IPS-18c (cell line): Measurements from ENCODE around the gene CEP112.

Experiments used
- H3K4me3 ChIP-seq: 2 replicates; pipeline ENCODE4 v1.7.0; 2013; ENCODE audit warnings: low read depth, mild to moderate bottlenecking, low read length, moderate library complexity; ENCODE audit not compliant: insufficient read depth
- H3K9me3 ChIP-seq: one replicate; pipeline ENCODE4 v1.6.1; 2013; ENCODE audit warnings: mild to moderate bottlenecking, low read length, moderate library complexity; ENCODE audit not compliant: control insufficient read depth, insufficient read depth

CEP112 gene

DNA sequence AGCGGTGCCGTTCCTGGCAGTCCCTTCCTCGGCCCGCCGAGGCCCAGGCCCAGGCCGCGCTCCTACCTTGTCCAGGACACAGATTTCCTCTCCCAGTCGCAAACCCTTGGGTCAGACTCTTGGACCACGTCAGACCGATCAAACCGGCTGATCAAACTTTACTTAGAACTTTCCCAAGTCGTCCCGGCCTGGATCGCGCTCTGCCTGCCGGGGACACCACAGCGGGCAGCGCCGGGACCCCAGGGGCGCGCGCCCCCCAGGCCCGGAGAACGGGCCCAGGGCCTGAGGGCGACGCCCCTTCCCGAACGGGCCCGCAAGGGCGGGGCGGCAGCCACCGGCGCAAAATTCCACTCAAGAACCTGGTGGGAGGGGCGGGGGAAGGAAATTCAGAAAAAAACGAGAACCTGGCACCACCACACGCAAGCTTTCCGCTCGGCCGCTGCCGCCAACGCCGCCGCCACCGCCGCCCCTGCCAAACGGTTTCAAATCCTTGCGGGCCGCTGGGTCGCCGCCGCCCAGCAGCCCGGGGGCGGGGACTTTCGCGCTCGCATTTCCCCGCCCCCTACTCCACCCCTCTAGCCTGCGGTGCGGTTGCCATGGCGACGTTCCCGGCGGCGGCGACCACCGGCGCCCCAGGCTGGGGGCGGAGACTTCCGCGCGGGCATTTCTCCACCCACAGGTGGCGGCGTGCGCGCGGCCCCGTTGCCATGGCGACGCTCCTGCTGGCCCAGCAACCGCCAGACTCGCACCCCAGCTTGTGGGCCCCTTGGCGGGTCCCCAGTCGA lies at the start of gene CEP112:
CEP112 (minus strand) TSS at position 541 of the 785 bp plus-strand sequence.
- no peaks in the 10 kb centered on the region for H3K9me3 ChIP-seq
- H3K4me3 ChIP-seq, result peak within 1 kb of the TSS; percentile 85

DNA sequence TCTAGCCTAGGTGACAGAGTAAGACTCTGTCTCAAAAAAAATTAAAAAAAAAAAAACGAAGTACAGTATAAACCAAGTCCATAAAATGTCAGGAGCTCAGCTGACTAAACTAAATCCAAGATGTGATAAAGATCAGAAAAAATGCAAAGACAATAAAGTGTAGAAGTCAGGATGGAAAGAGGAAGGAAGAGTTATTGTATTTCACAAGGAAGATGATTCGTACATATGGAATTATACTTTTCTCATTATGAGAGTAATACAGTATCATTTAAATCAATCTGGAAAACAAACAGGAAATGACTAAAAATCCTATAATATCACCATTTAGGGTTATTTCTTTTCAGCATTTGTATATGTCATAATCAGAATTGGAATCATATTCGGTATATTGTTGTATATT lies 48.7 kb upstream of the CEP112 start:
- no peak overlapping the region for H3K4me3 ChIP-seq
- no peaks in the 10 kb centered on the region for H3K9me3 ChIP-seq

DNA sequence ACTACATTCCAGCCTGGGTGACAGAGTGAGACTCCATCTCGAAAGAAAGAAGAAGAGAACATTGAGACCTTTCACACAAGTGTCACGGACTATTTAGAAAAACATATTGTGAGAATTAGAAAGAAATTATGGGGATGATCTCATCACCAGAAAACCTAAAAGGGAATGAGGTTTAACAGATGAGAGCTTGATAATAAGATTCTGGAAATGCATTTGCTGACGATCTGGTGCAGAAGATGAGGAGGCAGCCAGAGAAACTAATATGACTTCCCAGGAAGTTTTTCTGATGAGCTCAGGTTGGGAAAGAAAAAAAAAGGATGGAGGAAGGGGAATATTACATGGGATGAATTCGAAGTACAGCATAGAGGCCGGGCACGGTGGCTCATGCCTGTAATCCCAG lies 48.1 kb upstream of the CEP112 start:
- Histone ChIP-seq H3K9me3 (no peaks in the 10 kb centered on the region), H3K4me3 (no peak overlapping the region)

DNA sequence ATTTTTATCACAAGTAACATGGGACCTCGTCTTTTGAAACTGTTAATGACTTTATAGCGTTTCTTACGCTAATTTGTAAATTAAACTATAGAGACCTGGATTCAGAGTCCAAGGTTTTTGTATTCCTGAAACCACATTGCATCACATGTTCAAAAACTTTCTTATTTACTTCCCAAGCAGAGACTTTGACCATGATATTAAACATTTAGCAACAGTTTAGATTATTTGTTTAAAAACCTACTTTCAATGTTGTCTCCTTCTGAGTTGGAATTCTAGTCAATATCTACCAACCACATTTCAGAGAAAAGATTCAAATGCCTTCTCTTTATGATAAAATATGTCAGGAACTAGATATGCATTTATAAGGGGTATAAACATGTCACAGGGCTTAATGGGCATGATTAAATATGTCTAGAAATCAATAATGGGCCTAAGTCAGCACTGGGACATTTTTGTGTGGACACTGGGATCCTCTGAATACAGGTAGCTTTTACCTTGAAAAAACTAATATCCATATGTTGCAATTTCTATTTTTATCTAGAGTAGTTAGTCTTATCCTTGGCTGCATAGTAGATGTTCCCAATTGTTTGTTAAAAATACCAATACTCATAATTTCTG lies 43.6 kb upstream of the CEP112 start:
- H3K9me3 ChIP-seq, result no peaks in the 10 kb centered on the region
- no peak overlapping the region for H3K4me3 ChIP-seq

DNA sequence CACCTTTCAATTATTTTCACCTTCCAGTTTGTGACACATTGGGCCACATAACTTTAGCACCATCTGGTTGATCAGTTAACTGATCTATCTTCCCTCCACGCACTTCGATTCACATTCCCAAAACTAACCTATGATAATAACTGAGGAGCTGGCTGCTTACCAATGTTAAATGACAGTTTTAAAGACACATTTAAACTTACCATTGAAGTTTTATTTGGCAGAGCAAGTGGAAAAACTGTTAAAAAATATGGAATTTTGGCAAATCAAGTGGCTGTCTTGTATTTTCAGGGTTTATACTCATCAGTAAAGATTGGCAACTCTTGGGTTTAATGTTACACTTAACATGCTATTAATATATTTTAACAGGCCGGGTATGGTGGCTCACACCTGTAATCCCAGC lies 42.7 kb upstream of the CEP112 start:
- no peak overlapping the region for H3K4me3 ChIP-seq
- no peaks in the 10 kb centered on the region for H3K9me3 ChIP-seq

DNA sequence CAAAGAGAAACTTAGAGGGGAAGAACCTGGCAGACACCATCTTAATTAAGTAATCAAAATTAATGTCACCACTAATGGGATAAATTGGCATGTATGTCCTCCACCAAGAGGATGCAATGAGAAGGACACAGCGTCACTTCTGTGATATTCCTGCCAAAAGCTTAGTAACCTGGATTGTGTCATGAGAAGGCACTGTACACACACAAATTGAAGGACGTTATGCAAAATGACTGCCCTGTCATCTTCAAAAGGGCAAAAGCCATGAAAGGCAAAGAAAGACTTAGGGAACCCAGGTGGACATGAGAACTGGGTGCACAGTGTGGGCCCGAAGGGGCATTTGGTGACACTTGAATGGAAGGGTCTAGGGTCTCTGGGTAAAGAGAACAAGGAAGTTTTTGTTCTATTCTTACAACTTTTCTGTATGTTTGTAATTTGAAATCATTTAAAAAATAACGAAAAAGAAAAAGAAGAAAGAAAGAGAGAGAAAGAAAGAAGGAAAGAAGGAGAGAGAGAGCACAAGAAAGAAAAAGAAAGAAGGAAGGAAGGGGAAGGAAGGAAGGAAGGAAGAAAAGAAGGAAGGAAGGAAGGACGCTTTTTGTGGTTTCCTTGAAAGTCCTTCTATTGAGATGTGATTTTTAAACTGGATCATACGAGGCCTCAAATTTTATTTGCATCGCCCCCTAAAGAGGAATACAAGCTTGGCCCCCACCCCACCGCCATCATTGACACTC lies 41.3 kb upstream of the CEP112 start:
- Histone ChIP-seq H3K9me3 (no peaks in the 10 kb centered on the region), H3K4me3 (no peak overlapping the region)

DNA sequence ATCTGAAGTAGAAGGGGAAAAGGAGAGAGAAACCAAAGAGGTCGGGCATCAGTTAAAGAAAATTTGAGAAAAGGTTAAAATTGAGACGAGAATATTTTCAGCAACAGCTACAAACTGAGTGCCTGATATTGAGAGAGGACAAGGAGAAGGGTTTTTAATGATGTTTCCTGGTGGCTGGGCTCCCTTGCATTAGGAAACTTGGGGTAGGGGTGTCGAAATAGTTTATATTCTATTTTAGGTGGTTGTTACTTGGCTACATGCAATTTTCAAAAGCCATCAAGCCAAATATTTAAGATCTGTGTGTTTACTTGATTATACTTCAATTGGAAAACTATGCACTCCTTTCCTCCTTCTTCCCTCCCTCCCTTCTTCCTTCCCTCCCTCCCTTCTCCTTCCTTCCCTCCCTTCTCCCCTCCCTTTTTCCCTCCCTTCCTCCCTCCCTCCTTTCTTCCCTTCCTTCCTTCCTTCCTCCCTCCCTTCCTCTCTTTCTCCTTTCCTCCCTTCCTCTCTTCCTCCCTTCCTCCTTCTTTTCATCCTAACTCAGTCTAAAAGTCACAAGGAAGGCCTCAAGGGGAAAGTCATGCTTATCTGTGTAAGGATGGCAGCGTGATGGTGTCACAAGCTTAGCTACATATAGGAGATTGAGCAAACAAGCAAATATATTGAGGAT lies 39.1 kb upstream of the CEP112 start:
- Histone ChIP-seq H3K4me3 (no peak overlapping the region), H3K9me3 (no peaks in the 10 kb centered on the region)

DNA sequence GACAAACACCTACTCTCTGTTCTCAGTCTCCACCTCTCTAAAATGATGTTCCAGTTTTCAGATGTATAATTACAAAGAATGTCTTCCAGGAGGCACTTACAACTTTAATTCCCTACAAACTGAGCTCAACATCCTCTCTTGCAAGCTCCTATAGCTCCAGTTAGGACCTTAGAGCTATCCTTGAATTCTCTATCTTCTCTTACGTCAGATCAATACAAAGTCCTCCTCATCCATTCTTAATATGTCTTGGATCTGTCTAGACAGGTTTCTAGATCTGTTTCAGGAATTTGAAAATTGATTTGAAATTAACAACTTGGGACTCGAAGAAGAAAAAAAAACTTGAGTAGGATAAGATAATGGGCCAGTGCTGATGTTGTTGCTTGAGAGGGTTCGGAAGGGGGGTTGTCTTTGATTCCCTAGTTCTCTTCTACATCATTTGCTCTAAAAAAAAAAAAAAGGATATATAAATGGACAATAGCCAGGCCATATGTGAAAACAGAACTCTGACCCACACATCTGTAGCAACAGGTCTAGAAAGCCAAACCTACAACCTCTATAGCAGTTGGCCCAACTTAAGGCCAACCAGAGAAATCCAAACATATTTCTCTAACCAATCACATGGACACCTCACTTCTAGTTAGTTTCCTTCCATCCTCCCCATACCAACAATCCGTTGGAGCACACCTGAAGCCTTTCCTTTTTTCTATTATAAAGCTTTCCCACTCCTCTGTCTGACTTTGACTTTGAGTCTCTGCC lies 38.0 kb upstream of the CEP112 start:
- H3K4me3 ChIP-seq, result no peak overlapping the region
- no peaks in the 10 kb centered on the region for H3K9me3 ChIP-seq

DNA sequence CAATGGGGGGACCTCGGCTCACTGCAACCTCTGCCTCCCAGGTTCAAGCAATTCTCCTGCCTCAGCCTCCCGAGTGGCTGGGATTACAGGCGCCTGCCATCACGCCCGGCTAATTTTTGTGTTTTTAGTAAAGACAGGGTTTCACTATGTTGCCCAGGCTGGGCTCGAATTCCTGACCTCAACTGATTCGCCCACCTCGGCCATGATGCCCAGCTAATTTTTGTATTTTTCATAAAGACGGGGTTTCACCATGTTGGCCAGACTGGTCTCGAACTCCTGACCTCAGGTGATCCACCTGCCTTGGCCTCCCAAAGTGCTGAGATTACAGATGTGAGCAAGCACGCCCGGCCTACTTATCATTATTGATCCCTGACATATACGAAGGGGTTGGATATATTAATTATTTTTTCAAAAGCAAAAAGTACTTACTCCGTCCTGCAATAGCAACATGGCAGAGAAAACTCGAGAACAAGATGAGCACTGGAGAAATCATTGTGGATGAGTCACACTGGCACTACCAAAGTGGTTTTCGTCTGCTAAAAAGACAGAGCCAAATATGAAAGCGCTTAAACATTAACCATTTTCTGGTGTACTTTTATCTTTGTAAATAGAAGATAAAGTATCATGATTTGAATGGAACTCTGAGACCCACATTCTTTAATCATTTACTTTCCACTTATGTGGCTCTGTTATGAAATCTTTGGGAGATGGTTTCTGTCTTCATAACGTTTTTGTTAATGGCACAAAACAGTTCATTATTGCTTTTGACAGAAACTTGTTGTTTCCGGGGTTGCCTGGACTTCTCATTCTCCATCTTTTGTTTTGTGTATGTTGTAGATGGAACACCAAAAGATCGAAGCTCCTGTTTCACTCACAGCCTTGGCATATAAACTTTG lies 37.2 kb upstream of the CEP112 start, which contains the start of gene APOH:
APOH (minus strand) TSS at position 529 of the 896 bp plus-strand sequence; CDS start at position 493, 36 bp downstream.
- Histone ChIP-seq H3K9me3 (no peaks in the 10 kb centered on the region), H3K4me3 (no peak within 1 kb of the TSS)

DNA sequence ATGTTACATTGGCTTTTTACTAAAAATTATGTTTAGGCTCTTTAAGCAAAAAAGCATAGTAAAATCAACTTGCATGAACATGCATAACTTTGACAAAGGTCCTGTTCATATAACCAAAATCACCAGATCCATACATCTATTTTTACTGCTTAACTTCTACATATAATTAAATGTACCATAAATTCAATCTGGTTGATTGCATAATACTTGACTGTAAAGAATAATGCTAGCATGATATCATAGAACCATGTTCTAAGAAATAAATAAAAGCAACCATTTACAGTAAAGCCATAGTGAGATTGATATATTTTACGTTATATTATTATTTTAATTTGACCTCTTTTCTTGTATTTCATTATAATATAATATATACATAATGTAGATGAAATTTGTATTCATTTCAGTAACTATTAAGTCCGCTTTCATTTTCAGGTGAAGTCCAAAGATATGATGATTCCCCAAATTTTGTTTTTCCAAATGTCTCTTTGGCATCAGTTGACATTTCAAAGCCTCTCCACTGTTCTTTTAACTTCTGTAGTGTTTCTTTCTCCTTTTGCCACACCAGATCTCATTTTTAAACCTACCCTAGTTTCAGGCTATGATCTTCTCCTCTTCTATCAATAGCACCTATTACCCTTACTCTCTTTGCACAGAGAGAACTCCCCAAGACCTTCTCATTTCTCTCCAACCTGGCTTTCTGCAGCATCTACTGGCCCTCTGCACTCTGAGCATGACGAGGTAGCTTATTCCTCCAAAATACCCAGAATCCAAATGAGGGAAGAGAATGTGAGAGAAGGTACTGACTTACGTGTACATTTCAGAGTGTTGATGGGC lies 35.5 kb upstream of the CEP112 start:
- no peak overlapping the region for H3K4me3 ChIP-seq
- H3K9me3 ChIP-seq, result no peaks in the 10 kb centered on the region

DNA sequence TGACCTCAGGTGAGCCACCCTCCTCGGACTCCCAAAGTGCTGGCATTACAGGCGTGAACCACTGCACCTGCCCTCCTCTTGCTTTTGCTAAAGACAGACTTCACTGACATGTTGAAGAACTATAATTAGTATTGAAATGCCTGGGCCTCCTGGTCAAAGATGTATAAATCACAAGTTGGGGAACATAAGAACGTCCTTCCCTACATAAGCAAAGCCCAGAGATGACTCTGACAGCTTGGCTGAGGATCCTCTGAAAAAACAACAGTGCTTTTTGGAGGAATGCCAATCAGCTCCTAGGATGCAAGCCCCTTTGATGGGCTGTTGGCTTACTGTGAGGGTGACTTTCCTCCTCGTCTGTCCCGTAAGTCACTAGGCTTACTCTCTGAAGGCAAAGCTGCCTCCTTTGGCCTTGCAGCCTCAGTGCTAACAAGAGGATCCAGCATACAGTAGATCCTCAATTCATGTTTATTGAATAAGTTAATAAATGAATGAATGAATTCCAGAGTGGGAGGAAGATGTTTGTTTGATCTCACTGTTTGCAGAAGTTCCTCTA lies 30.9 kb upstream of the CEP112 start:
- Histone ChIP-seq H3K9me3 (no peaks in the 10 kb centered on the region), H3K4me3 (no peak overlapping the region)

DNA sequence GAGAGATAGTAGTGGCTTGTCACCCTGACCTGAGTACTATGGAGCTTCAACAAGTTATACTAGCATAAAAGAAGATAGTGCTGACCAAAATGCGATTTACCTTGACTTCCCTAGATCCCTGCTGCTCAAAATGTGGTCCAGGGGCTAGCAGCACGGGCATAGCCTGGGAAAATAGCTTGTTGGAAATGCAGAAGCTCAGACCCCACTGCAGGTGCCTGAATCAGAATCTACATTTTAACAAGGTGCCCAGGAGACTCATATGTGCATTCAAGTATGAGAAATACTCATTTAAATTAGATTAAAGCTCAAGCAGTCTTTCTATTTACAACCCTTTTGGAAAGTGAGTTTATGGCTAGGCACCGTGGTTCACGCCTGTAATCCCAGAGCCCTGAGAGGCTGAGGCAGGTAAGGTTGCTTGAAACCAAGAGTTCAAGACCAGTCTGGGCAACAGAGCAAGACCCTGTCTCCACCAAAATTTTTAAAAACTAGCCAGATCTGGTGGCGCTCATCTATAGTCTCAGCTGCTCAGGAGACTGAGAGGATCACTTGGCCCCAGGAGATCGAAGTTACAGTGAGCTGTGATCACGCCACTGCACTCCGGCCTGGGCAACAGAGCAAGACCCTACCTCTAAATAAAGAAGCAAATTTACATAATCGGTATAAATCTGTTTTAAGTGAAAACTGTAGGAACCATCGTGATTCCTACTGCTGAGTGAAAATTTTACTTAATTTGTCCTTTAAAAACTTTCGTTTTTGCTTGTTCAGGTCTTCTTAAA lies 30.0 kb upstream of the CEP112 start:
- no peak overlapping the region for H3K4me3 ChIP-seq

DNA sequence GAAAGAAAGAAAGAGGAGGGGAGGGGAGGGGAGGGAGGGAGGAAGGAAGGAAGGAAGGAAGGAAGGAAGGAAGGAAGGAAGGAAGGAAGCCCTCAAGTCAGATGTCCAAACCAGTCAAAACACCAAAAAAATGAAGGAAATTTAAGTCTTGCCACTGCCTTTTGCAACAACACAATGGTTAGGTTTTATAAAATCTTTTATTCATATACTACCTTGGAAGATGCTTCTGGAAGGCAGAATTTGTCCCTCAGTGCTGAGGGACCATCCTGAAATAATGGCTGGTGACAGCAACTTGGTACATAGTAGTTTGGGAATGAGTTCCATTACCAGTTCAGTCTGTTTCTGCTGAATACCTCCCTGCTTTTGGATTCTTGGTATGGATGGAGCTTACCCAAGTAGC lies 29.4 kb upstream of the CEP112 start:
- Histone ChIP-seq H3K4me3 (no peak overlapping the region), H3K9me3 (no peaks in the 10 kb centered on the region)

More for the DNA sequence above, 30.0 kb upstream of the CEP112 start:
- no peaks in the 10 kb centered on the region for H3K9me3 ChIP-seq

DNA sequence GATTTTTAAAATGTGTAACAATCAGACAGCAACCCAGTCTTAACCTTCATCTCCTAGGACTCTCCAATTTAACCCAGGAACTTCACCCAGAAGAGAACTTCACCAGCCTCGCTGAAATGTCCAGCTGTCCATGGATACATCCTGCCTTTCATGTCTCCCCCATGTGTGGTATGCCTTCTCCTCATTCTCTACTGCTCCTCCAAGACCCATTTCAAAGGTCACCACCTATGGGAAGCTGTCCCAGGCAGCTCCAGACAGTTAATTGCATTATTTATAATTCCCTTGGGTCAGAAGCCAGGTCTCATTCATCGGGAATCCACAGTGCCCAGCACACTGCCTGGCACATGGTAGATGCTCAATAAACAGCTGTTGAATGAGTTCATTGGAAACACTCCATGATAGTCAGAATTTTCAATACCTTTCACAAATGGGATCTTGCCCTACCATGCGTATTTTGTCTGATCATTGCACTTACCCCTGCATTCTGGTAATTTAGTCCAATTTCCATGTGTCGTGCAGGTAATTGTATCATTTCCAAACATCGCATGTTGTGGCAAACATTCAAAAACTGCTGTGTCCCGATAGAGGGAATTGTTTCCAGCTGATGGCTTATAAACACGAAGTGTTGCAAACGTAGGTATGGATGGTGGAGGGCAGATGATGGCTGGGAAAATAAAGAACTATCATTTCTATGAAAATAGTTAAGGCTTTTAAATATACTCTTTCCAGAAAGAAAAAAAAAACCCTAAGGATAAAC lies 28.3 kb upstream of the CEP112 start:
- no peak overlapping the region for H3K4me3 ChIP-seq

More for the DNA sequence above, 28.3 kb upstream of the CEP112 start:
- no peaks in the 10 kb centered on the region for H3K9me3 ChIP-seq
